SK-N-SH treated with all-trans-retinoic acid at 6 μM for 48 hours (cell line): Measurements from ENCODE around the gene NIP7.
A peak's percentile ranks its signal among the peaks of the same experiment; 100 is the strongest.

Experiments used
- ATAC-seq: fragments of 200-7000 bp; cut with Tn5 transposase; 3 replicates; pipeline ENCODE4 v1.9.1; 2020; ENCODE audit warnings: mild to moderate bottlenecking, moderate library complexity
- ARNTL ChIP-seq: fragments of 450-650 bp; formaldehyde crosslinking; IDR thresholded peaks from 2 replicates; pipeline ENCODE4 v1.5.0; 2020; ENCODE audit warnings: low read depth, mild to moderate bottlenecking, moderate library complexity, borderline replicate concordance
- BACH2 ChIP-seq: fragments of 250-450 bp; sonication (Bioruptor Pico); IDR thresholded peaks from 2 replicates; pipeline ENCODE4 v1.9.0; 2021; ENCODE audit warnings: mild to moderate bottlenecking, borderline replicate concordance
- CSDC2 ChIP-seq: fragments of 250-450 bp; sonication (Bioruptor Pico); IDR thresholded peaks from 2 replicates; pipeline ENCODE4 v1.5.0; 2020; ENCODE audit warnings: mild to moderate bottlenecking, moderate library complexity
- ESRRG ChIP-seq: fragments of 250-450 bp; sonication (Bioruptor Pico); IDR thresholded peaks from 2 replicates; pipeline ENCODE4 v1.6.1; 2021; ENCODE audit warnings: mild to moderate bottlenecking
- GLIS3 ChIP-seq: fragments of 250-450 bp; sonication (Bioruptor Pico); IDR thresholded peaks from 2 replicates; pipeline ENCODE4 v1.5.0; 2020; ENCODE audit warnings: mild to moderate bottlenecking, moderate library complexity
- OSR1 ChIP-seq: fragments of 250-450 bp; sonication (Bioruptor Pico); IDR thresholded peaks from 2 replicates; pipeline ENCODE4 v1.8.0; 2022; ENCODE audit warnings: moderate library complexity, mild to moderate bottlenecking, inconsistent platforms
- PPARA ChIP-seq: fragments of 250-450 bp; sonication (Bioruptor Pico); IDR thresholded peaks from 2 replicates; pipeline ENCODE4 v1.5.0; 2020; ENCODE audit warnings: mild to moderate bottlenecking, borderline replicate concordance
- RARB ChIP-seq: fragments of 250-450 bp; sonication (Bioruptor Pico); IDR thresholded peaks from 2 replicates; pipeline ENCODE4 v1.8.0; 2021; ENCODE audit warnings: mild to moderate bottlenecking, moderate library complexity
- SNAI2 ChIP-seq: fragments of 250-450 bp; sonication (Bioruptor Pico); IDR thresholded peaks from 2 replicates; pipeline ENCODE4 v1.5.0; 2020; ENCODE audit warnings: mild to moderate bottlenecking, moderate library complexity
- TCF4 ChIP-seq: fragments of 250-450 bp; sonication (Bioruptor Pico); IDR thresholded peaks from 2 replicates; pipeline ENCODE4 v1.8.0; 2021; ENCODE audit warnings: mild to moderate bottlenecking, moderate library complexity, borderline replicate concordance
- TOX ChIP-seq: fragments of 250-450 bp; sonication (Bioruptor Pico); IDR thresholded peaks from 2 replicates; pipeline ENCODE4 v1.8.0; 2021; ENCODE audit warnings: mild to moderate bottlenecking, moderate library complexity, borderline replicate concordance
- ZC3H10 ChIP-seq: fragments of 250-450 bp; sonication (Bioruptor Pico); IDR thresholded peaks from 2 replicates; pipeline ENCODE4 v1.5.1; 2021; ENCODE audit warnings: mild to moderate bottlenecking, moderate library complexity
- ZFP3 ChIP-seq: fragments of 250-450 bp; sonication (Bioruptor Pico); IDR thresholded peaks from 2 replicates; pipeline ENCODE4 v1.5.0; 2020; ENCODE audit warnings: mild to moderate bottlenecking, moderate library complexity
- ZFP30 ChIP-seq: fragments of 450-650 bp; formaldehyde crosslinking; IDR thresholded peaks from 2 replicates; pipeline ENCODE4 v1.5.0; 2022; ENCODE audit warnings: mild to moderate bottlenecking, moderate library complexity
- ZNF565 ChIP-seq: fragments of 450-650 bp; formaldehyde crosslinking; conservative IDR thresholded peaks from 2 replicates; pipeline ENCODE4 v1.5.0; 2020; ENCODE audit warnings: low read depth, mild to moderate bottlenecking, moderate library complexity
- ZNF70 ChIP-seq: fragments of 450-650 bp; formaldehyde crosslinking; IDR thresholded peaks from 2 replicates; pipeline ENCODE4 v1.5.0; 2020; ENCODE audit warnings: mild to moderate bottlenecking, moderate library complexity
- ZNF8 ChIP-seq: fragments of 450-650 bp; formaldehyde crosslinking; IDR thresholded peaks from 2 replicates; pipeline ENCODE4 v1.5.0; 2020; ENCODE audit warnings: mild to moderate bottlenecking, moderate library complexity
- TF ChIP-seq, protein P1 (sequence below): fragments of 250-450 bp; sonication (Bioruptor Pico); IDR thresholded peaks from 2 replicates; pipeline ENCODE4 v1.8.0; 2020; ENCODE audit warnings: mild to moderate bottlenecking, moderate library complexity, borderline replicate concordance
- TF ChIP-seq, protein P2 (sequence below): fragments of 250-450 bp; sonication (Bioruptor Pico); IDR thresholded peaks from 2 replicates; pipeline ENCODE4 v1.8.0; 2021; ENCODE audit warnings: low read depth, mild to moderate bottlenecking, moderate library complexity, borderline replicate concordance
- TF ChIP-seq, protein P3 (sequence below): fragments of 250-450 bp; sonication (Bioruptor Pico); IDR thresholded peaks from 2 replicates; pipeline ENCODE4 v1.5.0; 2020; ENCODE audit warnings: mild to moderate bottlenecking, moderate library complexity
- TF ChIP-seq, protein P4 (sequence below): fragments of 250-450 bp; sonication (Bioruptor Pico); IDR thresholded peaks from 2 replicates; pipeline ENCODE4 v1.5.1; 2020; ENCODE audit warnings: low read depth, mild to moderate bottlenecking, moderate library complexity
- TF ChIP-seq, protein P5 (sequence below): fragments of 250-450 bp; sonication (Bioruptor Pico); IDR thresholded peaks from 2 replicates; pipeline ENCODE4 v1.5.1; 2021; ENCODE audit warnings: mild to moderate bottlenecking, moderate library complexity

Gene NIP7

DNA sequence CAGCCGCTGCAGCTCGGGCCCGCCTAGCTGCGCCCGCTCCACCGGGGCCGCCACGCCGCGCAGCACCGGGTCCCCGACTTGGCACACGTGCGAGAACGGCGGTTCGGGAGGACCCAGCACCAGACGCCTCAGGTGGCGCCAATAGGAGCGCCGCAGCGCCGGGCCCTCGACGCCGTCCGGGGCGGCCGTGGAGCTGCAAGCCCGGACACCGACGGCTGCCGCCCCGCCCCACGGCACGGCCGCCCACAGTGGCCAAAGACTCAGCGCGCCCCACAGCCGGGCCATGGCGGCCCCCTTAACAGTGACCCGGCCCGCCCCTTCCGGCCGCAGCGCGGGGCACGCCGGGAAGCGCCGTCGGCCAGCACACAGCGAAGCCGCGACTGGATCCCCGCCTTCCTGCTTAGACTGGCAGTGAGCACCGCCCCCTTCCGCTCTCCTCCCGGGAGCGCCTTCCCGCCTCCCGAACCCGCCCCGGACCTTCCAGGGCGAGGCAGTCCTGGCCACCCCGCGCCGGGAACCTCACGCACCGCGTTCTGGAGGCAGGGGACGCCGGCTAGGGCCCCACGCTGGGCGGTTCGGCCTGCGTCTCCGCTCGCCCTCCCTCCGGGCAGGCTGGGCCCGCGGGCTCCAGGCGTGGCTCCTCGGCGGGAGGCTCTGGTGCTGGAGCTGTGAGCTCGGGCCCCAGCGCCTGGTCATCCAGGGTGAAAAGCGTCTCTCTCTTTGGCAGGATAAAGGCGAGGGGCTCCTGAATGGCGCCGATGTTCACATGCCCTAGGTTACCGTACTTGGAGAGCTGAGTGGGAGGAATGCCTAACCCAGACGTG is 9.1 kb upstream of the NIP7 start, which contains the start of gene PDF:
Gene PDF (minus strand): TSS at position 303 of the 824 bp plus-strand sequence. CDS start 18 bp downstream, at position 285.
- peak; percentile 93 for ATAC-seq
- no peak for TF ChIP-seq ZFP3 (CRISPR knock-in tag)
- TF ChIP-seq, protein P1, sequence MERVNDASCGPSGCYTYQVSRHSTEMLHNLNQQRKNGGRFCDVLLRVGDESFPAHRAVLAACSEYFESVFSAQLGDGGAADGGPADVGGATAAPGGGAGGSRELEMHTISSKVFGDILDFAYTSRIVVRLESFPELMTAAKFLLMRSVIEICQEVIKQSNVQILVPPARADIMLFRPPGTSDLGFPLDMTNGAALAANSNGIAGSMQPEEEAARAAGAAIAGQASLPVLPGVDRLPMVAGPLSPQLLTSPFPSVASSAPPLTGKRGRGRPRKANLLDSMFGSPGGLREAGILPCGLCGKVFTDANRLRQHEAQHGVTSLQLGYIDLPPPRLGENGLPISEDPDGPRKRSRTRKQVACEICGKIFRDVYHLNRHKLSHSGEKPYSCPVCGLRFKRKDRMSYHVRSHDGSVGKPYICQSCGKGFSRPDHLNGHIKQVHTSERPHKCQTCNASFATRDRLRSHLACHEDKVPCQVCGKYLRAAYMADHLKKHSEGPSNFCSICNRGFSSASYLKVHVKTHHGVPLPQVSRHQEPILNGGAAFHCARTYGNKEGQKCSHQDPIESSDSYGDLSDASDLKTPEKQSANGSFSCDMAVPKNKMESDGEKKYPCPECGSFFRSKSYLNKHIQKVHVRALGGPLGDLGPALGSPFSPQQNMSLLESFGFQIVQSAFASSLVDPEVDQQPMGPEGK (CRISPR knock-in tag), result no peak
- TF ChIP-seq SNAI2 (CRISPR knock-in tag), result no peak
- no peak for TF ChIP-seq CSDC2 (CRISPR knock-in tag)

DNA sequence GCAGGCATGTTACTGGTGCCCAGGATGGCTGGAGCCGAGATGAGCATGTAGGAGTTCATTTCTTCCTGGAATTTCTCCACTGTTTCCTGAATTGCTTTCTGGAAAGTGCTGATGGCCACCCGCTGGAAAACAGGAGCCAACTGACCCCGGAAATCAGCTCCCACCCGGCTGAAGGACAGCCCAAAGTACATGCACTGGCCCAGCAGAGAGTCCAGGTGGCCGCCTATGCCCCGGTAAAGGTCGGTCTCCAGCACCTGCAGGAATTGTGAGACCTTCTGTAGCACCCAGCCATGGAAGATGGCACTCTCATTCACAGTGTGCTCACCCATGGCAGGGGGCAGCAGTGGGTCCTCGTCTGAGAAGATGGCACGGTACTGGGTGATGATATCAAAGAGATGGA is 4.9 kb upstream of the NIP7 start:
- TF ChIP-seq ZFP30 (CRISPR knock-in tag) (no peak), TCF4 (CRISPR knock-in tag) (no peak), ZNF8 (CRISPR knock-in tag) (no peak), BACH2 (CRISPR knock-in tag) (no peak), GLIS3 (no peak), SNAI2 (CRISPR knock-in tag) (no peak), PPARA (CRISPR knock-in tag) (no peak), ARNTL (CRISPR knock-in tag) (no peak), RARB (CRISPR knock-in tag) (no peak)
- TF ChIP-seq, protein P2, sequence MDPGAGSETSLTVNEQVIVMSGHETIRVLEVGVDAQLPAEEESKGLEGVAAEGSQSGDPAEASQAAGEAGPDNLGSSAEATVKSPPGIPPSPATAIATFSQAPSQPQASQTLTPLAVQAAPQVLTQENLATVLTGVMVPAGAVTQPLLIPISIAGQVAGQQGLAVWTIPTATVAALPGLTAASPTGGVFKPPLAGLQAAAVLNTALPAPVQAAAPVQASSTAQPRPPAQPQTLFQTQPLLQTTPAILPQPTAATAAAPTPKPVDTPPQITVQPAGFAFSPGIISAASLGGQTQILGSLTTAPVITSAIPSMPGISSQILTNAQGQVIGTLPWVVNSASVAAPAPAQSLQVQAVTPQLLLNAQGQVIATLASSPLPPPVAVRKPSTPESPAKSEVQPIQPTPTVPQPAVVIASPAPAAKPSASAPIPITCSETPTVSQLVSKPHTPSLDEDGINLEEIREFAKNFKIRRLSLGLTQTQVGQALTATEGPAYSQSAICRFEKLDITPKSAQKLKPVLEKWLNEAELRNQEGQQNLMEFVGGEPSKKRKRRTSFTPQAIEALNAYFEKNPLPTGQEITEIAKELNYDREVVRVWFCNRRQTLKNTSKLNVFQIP (CRISPR knock-in tag), result no peak
- ATAC-seq, result no peak

DNA sequence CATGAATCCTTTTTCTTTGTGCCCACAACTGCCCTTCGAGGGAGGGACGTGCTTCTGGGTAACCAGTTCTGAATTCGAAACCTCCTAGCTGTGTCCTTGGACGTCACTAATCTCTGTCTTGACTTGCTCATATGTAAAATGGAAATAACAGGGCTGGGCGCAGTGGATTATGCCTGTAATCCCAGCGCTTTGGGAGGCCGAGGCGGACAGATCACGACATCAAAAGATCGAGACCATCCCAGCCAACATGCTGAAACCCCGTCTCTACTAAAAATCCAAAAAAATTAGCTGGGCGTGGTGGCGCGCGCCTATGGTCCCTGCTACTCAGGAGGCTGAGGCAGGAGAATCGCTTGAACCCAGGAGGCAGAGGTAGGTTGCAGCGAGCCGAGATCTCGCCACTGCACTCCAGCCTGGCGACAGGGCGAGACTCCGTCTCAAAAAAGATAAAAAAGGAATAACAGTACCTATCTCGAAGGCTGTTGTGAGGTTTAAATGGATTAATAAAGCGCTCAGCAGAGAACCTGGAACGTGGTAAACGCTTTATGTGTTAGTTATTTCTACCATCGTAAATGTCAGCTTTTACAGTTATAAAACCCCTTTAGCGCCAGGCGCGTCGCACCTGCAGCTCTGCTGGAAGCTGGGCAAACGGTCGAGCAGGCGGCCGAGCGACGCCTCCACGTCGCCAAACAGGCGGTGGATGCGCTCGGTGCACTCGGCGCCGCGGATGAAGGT is 849 bp upstream of the NIP7 start:
- TF ChIP-seq RARB (CRISPR knock-in tag) (no peak), BACH2 (CRISPR knock-in tag) (no peak), ZNF565 (no peak), PPARA (CRISPR knock-in tag) (no peak), TCF4 (CRISPR knock-in tag) (no peak), ZC3H10 (no peak), ZFP3 (CRISPR knock-in tag) (no peak), CSDC2 (CRISPR knock-in tag) (no peak), ZFP30 (CRISPR knock-in tag) (no peak), ESRRG (CRISPR knock-in tag) (no peak), ZNF70 (CRISPR knock-in tag) (no peak), TOX (no peak), ZNF8 (CRISPR knock-in tag) (no peak), OSR1 (no peak)
- TF ChIP-seq, protein P3, sequence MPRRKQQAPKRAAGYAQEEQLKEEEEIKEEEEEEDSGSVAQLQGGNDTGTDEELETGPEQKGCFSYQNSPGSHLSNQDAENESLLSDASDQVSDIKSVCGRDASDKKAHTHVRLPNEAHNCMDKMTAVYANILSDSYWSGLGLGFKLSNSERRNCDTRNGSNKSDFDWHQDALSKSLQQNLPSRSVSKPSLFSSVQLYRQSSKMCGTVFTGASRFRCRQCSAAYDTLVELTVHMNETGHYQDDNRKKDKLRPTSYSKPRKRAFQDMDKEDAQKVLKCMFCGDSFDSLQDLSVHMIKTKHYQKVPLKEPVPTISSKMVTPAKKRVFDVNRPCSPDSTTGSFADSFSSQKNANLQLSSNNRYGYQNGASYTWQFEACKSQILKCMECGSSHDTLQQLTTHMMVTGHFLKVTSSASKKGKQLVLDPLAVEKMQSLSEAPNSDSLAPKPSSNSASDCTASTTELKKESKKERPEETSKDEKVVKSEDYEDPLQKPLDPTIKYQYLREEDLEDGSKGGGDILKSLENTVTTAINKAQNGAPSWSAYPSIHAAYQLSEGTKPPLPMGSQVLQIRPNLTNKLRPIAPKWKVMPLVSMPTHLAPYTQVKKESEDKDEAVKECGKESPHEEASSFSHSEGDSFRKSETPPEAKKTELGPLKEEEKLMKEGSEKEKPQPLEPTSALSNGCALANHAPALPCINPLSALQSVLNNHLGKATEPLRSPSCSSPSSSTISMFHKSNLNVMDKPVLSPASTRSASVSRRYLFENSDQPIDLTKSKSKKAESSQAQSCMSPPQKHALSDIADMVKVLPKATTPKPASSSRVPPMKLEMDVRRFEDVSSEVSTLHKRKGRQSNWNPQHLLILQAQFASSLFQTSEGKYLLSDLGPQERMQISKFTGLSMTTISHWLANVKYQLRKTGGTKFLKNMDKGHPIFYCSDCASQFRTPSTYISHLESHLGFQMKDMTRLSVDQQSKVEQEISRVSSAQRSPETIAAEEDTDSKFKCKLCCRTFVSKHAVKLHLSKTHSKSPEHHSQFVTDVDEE (CRISPR knock-in tag), result no peak
- TF ChIP-seq, protein P4, sequence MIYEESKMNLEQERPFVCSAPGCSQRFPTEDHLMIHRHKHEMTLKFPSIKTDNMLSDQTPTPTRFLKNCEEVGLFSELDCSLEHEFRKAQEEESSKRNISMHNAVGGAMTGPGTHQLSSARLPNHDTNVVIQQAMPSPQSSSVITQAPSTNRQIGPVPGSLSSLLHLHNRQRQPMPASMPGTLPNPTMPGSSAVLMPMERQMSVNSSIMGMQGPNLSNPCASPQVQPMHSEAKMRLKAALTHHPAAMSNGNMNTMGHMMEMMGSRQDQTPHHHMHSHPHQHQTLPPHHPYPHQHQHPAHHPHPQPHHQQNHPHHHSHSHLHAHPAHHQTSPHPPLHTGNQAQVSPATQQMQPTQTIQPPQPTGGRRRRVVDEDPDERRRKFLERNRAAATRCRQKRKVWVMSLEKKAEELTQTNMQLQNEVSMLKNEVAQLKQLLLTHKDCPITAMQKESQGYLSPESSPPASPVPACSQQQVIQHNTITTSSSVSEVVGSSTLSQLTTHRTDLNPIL (CRISPR knock-in tag), result no peak
- TF ChIP-seq, protein P1 (CRISPR knock-in tag), result no peak
- TF ChIP-seq, protein P5, sequence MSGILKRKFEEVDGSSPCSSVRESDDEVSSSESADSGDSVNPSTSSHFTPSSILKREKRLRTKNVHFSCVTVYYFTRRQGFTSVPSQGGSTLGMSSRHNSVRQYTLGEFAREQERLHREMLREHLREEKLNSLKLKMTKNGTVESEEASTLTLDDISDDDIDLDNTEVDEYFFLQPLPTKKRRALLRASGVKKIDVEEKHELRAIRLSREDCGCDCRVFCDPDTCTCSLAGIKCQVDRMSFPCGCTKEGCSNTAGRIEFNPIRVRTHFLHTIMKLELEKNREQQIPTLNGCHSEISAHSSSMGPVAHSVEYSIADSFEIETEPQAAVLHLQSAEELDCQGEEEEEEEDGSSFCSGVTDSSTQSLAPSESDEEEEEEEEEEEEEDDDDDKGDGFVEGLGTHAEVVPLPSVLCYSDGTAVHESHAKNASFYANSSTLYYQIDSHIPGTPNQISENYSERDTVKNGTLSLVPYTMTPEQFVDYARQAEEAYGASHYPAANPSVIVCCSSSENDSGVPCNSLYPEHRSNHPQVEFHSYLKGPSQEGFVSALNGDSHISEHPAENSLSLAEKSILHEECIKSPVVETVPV, result no peak
- TF ChIP-seq, protein P2 (CRISPR knock-in tag), result no peak
- peak; percentile 1; the same call in 2 of the 3 replicates for ATAC-seq
